Thyroid gland (tissue), 4 donors: ENCODE results near the gene MYO18B.

Experiments used
- POLR2A ChIP-seq, 2 donors: fragments of 450-650 bp; IDR thresholded peaks; one replicate each; pipeline ENCODE4 v1.6.1; 2017; ENCODE audit warnings: antibody characterized with exemption in 2 of 2, mild to moderate bottlenecking in 2 of 2, moderate library complexity in 1 of 2
- TF ChIP-seq, protein P1 (sequence below), 6 experiments: fragments of 200-600 bp in 3 of 6; fragments of 450-650 bp in 3 of 6; sonication (generic) in 3 of 6; IDR thresholded peaks; one replicate each; pipeline ENCODE4 v1.5.1; 2016 to 2019; ENCODE audit warnings: antibody characterized with exemption in 6 of 6, mild to moderate bottlenecking in 2 of 6, inconsistent platforms in 1 of 6, moderate library complexity in 1 of 6

DNA sequence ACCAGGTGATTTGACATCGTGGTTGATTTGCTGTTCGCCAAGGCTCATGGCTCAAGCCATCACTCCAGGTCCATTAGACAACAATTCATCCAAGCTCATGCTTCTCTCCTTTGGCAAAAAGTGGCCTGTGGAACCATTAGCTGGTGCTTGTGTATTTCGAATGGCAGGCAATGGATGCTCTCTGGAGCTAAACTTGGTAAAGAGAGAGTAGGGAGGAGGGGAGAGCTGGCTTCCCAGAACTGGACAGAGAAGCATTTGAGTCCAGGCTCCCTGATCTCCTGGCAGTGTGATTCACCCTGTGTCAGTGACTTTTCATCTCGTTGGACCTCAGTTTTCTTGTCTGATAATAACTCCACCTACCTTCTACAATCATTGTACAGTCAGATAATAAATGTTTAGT, 64.6 kb downstream of the MYO18B start:
- TF ChIP-seq POLR2A (IDR thresholded peaks at IDR 0.05), result no peak
- TF ChIP-seq, protein P1, sequence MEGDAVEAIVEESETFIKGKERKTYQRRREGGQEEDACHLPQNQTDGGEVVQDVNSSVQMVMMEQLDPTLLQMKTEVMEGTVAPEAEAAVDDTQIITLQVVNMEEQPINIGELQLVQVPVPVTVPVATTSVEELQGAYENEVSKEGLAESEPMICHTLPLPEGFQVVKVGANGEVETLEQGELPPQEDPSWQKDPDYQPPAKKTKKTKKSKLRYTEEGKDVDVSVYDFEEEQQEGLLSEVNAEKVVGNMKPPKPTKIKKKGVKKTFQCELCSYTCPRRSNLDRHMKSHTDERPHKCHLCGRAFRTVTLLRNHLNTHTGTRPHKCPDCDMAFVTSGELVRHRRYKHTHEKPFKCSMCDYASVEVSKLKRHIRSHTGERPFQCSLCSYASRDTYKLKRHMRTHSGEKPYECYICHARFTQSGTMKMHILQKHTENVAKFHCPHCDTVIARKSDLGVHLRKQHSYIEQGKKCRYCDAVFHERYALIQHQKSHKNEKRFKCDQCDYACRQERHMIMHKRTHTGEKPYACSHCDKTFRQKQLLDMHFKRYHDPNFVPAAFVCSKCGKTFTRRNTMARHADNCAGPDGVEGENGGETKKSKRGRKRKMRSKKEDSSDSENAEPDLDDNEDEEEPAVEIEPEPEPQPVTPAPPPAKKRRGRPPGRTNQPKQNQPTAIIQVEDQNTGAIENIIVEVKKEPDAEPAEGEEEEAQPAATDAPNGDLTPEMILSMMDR (IDR thresholded peaks at IDR 0.05), result no peak
